Stomach (tissue), 9 donors: ENCODE measurements around the gene CHST11. TPM values are rescaled to one million over a fixed set of nuclear protein-coding genes. Genes with fewer than 3 reads are reported as not detected.

ENCODE experiments used
- DNase-seq, 2 donors: peaks; one replicate each; pipeline versions ENCODE4 v3.0.0 to v3.0.0-alpha.2; 2013 to 2019
- H3K27ac ChIP-seq, 5 donors: fragments of 200-600 bp in 4 of 5; sonication (generic) in 4 of 5; one replicate each; pipeline ENCODE4 v1.5.1; 2013 to 2019; ENCODE audit warnings: mild to moderate bottlenecking in 1 of 5, moderate library complexity in 1 of 5
- H3K27me3 ChIP-seq, 3 donors: fragments of 200-600 bp; sonication (generic); one replicate each; pipeline ENCODE4 v1.5.1; 2017 to 2019; ENCODE audit warnings: mixed run types in 1 of 3
- H3K36me3 ChIP-seq, 4 donors: fragments of 200-600 bp; sonication (generic); 1 replicate in 3 of 4; 2 replicates in 1 of 4; pipeline ENCODE4 v1.5.1; 2016 to 2019
- H3K4me1 ChIP-seq, 4 donors: fragments of 200-600 bp; sonication (generic); one replicate each; pipeline ENCODE4 v1.5.1; 2016 to 2019
- H3K4me3 ChIP-seq, 4 donors: fragments of 200-600 bp; sonication (generic) in 3 of 4; one replicate each; pipeline ENCODE4 v1.5.1; 2016 to 2019; ENCODE audit warnings: mild to moderate bottlenecking in 1 of 4
- H3K9me3 ChIP-seq, 4 donors: fragments of 200-600 bp; sonication (generic); one replicate each; pipeline ENCODE4 v1.5.1; 2016 to 2019
- CTCF ChIP-seq, 7 experiments: fragments of 450-650 bp in 4 of 7; fragments of 200-600 bp in 3 of 7; sonication (generic) in 3 of 7; IDR thresholded peaks; one replicate each; pipeline ENCODE4 v1.5.1; 2016 to 2019; ENCODE audit warnings: antibody characterized with exemption in 7 of 7, control low read depth in 2 of 7, mild to moderate bottlenecking in 1 of 7
- EP300 ChIP-seq: sonication (generic); formaldehyde crosslinking; IDR thresholded peaks from one replicate; pipeline ENCODE4 v1.6.1; 2017; ENCODE audit warnings: antibody characterized with exemption
- POLR2A ChIP-seq, 4 donors: fragments of 450-650 bp; IDR thresholded peaks; one replicate each; pipeline ENCODE4 v1.6.1; 2016; ENCODE audit warnings: antibody characterized with exemption in 4 of 4, control low read depth in 2 of 4, mild to moderate bottlenecking in 1 of 4, moderate library complexity in 1 of 4
- POLR2AphosphoS5 ChIP-seq, 3 donors: sonication (generic); formaldehyde crosslinking; IDR thresholded peaks; one replicate each; pipeline ENCODE4 v1.6.1; 2016; ENCODE audit warnings: antibody characterized with exemption in 3 of 3
- WGBS, 5 donors: extraction: QIAGEN DNeasy Blood & Tissue Kit in 3 of 5; methylation state at CpG; one replicate each; pipeline versions ENCODE4 v1.1.5 to v1.1.7; 2013 to 2018; 5-methylcytosine and 5-hydroxymethylcytosine counted together
- intact Hi-C: fragments of 100-400 bp; cut with DNase I; formaldehyde crosslinking; loops from one replicate; pipeline ENCODE4 v1.15.1; 2023; ENCODE audit warnings: low total_unique reads
- polyA plus RNA-seq, 3 donors: library from polyadenylated mRNA; stranded (reverse); fragments of 200-250 nt; gene quantifications; one replicate each; pipeline ENCODE4 v1.2.3, GENCODE V29; 2013
- total RNA-seq, 5 donors: library from RNA; depleted of rRNA; stranded (reverse); fragments of >200 nt; gene quantifications; one replicate each; pipeline versions ENCODE4 v1.1.0 to v1.2.3, GENCODE V29; 2014 to 2016
- donor health status: healthy with polysubstance abuse.
- donor health status: Bipolar disorder and iron deficiency.
- donor health status: healthy.

CHST11 gene
- total and polyA plus RNA-seq, 8 donors, result 2.3 to 192 (median 18.6) TPM

- H3K4me1 ChIP-seq, result peaks cover 0 to 6% (median 0%) of the 10 kb centered on the region in 4 donors
- TF ChIP-seq CTCF (IDR thresholded peaks at IDR 0.05), result no peak
- TF ChIP-seq POLR2A (IDR thresholded peaks at IDR 0.05), result no peak
- no peak for TF ChIP-seq EP300
- no peak for TF ChIP-seq POLR2AphosphoS5 (IDR thresholded peaks at IDR 0.05)
- no peak overlapping the region for H3K4me3 ChIP-seq
- WGBS, 5 donors, result 90 to 96% (median 93%) methylated on average over 9 of the region's 9 CpGs
- intact Hi-C loops, result no loop called here
- H3K9me3 ChIP-seq, result no peaks in the 10 kb centered on the region
- H3K36me3 ChIP-seq, result no peaks in the 10 kb centered on the region
- no peak overlapping the region for H3K27ac ChIP-seq
- no peaks in the 10 kb centered on the region for H3K27me3 ChIP-seq
- DNase-seq, result no peak
Observed at GRCh38 chr12:104415342-104415980, 41.3 kb upstream of the CHST11 start.

- H3K4me1 ChIP-seq, result peaks cover 0 to 6% (median 0%) of the 10 kb centered on the region in 4 donors
- TF ChIP-seq CTCF (IDR thresholded peaks at IDR 0.05), result no peak
- TF ChIP-seq POLR2AphosphoS5 (IDR thresholded peaks at IDR 0.05), result no peak
- TF ChIP-seq POLR2A (IDR thresholded peaks at IDR 0.05), result no peak
- TF ChIP-seq EP300, result no peak
- no peak overlapping the region for H3K4me3 ChIP-seq
- H3K36me3 ChIP-seq, result no peaks in the 10 kb centered on the region
- intact Hi-C loops, result no loop called here
- H3K9me3 ChIP-seq, result no peaks in the 10 kb centered on the region
- H3K27me3 ChIP-seq, result no peaks in the 10 kb centered on the region
- no peak for DNase-seq
- WGBS, 5 donors, result 75 to 84% (median 83%) methylated on average over 6 of the region's 6 CpGs
- H3K27ac ChIP-seq, result no peak overlapping the region
Observed at GRCh38 chr12:104416136-104416535, 40.6 kb upstream of the CHST11 start.

GRCh38 chr12:104416585-104416984 is 40.2 kb upstream of the CHST11 start:
- H3K27me3 ChIP-seq, result no peaks in the 10 kb centered on the region
- H3K36me3 ChIP-seq, result no peaks in the 10 kb centered on the region
- TF ChIP-seq POLR2A (IDR thresholded peaks at IDR 0.05) (no peak), CTCF (IDR thresholded peaks at IDR 0.05) (no peak), POLR2AphosphoS5 (IDR thresholded peaks at IDR 0.05) (no peak), EP300 (no peak)
- 0 to 68% (median 0%) methylated on average over 1 of the region's 1 CpG for WGBS, 5 donors
- peaks cover 0 to 6% (median 1%) of the 10 kb centered on the region in 4 donors for H3K4me1 ChIP-seq
- no peaks in the 10 kb centered on the region for H3K9me3 ChIP-seq
- H3K27ac ChIP-seq, result no peak overlapping the region
- no peak overlapping the region for H3K4me3 ChIP-seq
- DNase-seq, result no peak
- intact Hi-C loops, result no loop called here

- H3K36me3 ChIP-seq, result no peaks in the 10 kb centered on the region
- no peak for TF ChIP-seq POLR2AphosphoS5 (IDR thresholded peaks at IDR 0.05)
- TF ChIP-seq CTCF (IDR thresholded peaks at IDR 0.05), result no peak
- H3K27me3 ChIP-seq, result no peaks in the 10 kb centered on the region
- H3K9me3 ChIP-seq, result no peaks in the 10 kb centered on the region
- peaks cover 4 to 16% (median 11%) of the 10 kb centered on the region in 4 donors for H3K4me1 ChIP-seq
- 90 to 95% (median 93%) methylated on average over 2 of the region's 2 CpGs for WGBS, 5 donors
- intact Hi-C loops, result no loop called here
- no peak overlapping the region for H3K27ac ChIP-seq
- H3K4me3 ChIP-seq, result no peak overlapping the region
- no peak for DNase-seq
Observed at GRCh38 chr12:104419717-104420116, 37.0 kb upstream of the CHST11 start.
